Astrocyte of the spinal cord (primary cell): ENCODE measurements around the gene PCBP4.
"Not testable (repeated sequence)": the region's sequence is repeated elsewhere in the genome, so short reads cannot be mapped to it uniquely, and the experiment has no call there.

Source experiments
- DNase-seq: peaks from one replicate; pipeline ENCODE4 v3.0.0; 2011; ENCODE audit warnings: low read depth, low spot score
- H3K4me3 ChIP-seq: 2 replicates; pipeline ENCODE4 v1.5.1; 2011; ENCODE audit warnings: low read depth, mild to moderate bottlenecking, low read length, moderate library complexity
- CTCF ChIP-seq: IDR thresholded peaks from 2 replicates; pipeline ENCODE4 v1.5.1; 2012; ENCODE audit warnings: low read depth, mild to moderate bottlenecking, low read length, inconsistent platforms
- in situ Hi-C: cut with HindIII; loops from 2 replicates; pipeline ENCODE4 v1.10.0; 2017; ENCODE audit warnings: low sequenced_read_pairs

The PCBP4 gene

GRCh38 chr3:51929420-51930003 lies 37.7 kb downstream of the PCBP4 start:
- TF ChIP-seq CTCF, result no peak
- no peak for DNase-seq
- in situ Hi-C loops, result no loop called here
- no peak overlapping the region for H3K4me3 ChIP-seq

- DNase-seq, in situ Hi-C loops, H3K4me3 ChIP-seq: not testable (repeated sequence)
These were observed 38.3 kb downstream of the PCBP4 start for GRCh38 chr3:51928981-51929380.

GRCh38 chr3:51928438-51928837 lies 38.8 kb downstream of the PCBP4 start:
- DNase-seq, result no peak
- no peak for TF ChIP-seq CTCF
- no peak overlapping the region for H3K4me3 ChIP-seq
- in situ Hi-C loops, result no loop called here

GRCh38 chr3:51927061-51927977 lies 39.9 kb downstream of the PCBP4 start:
- TF ChIP-seq CTCF, result no peak
- in situ Hi-C loops, result no loop called here
- DNase-seq, result no peak
- H3K4me3 ChIP-seq, result no peak overlapping the region

- in situ Hi-C loops, result no loop called here
- TF ChIP-seq CTCF, result no peak
- H3K4me3 ChIP-seq, result no peak overlapping the region
- no peak for DNase-seq
These were observed 46.1 kb downstream of the PCBP4 start for GRCh38 chr3:51921081-51921578.

- H3K4me3 ChIP-seq, result no peak overlapping the region
- DNase-seq, result no peak
- TF ChIP-seq CTCF, result no peak
- in situ Hi-C loops, result no loop called here
These were observed 50.8 kb downstream of the PCBP4 start for GRCh38 chr3:51916418-51916817.

GRCh38 chr3:51908026-51908425 lies 59.2 kb downstream of the PCBP4 start:
- no peak overlapping the region for H3K4me3 ChIP-seq
- no peak for TF ChIP-seq CTCF
- no peak for DNase-seq
- in situ Hi-C loops, result no loop called here
